ENCODE results near the gene HSD17B8.

HSD17B8 gene

GRCh38 chr6:33192671-33193602 is 11.5 kb upstream of the HSD17B8 start:
- no peak for DNase-seq

- no peak for DNase-seq
Measured at GRCh38 chr6:33193619-33194018, 10.8 kb upstream of the HSD17B8 start.

DNA sequence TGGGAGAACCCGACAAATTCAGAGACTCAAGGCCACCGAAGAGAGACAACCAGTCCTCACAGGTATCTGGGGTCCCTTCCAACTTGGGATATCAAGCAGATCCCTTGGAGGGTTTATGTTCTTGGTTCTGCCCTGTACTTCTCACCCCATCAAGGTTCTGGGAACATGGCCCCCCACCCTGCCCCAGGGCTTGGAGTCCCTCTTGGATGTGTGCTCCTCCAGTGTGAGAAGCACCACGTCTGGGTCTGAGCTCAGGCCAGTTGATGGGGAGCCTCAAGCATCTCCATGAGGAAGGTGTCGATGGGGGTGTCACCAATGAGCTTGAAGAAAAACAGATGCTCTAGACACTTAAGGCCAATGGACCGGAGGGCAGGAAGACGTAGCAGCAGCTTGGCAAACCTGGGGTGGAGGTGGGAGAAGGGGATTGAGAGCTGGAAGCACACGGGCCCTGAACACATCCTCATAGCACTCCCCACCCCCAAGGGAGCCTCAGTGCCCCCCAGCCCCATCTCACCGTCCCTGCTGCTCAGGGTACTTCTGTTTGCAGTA is 9.9 kb upstream of the HSD17B8 start:
- no peak for DNase-seq

GRCh38 chr6:33195304-33196165 is 8.9 kb upstream of the HSD17B8 start:
- DNase-seq, result no peak

DNA sequence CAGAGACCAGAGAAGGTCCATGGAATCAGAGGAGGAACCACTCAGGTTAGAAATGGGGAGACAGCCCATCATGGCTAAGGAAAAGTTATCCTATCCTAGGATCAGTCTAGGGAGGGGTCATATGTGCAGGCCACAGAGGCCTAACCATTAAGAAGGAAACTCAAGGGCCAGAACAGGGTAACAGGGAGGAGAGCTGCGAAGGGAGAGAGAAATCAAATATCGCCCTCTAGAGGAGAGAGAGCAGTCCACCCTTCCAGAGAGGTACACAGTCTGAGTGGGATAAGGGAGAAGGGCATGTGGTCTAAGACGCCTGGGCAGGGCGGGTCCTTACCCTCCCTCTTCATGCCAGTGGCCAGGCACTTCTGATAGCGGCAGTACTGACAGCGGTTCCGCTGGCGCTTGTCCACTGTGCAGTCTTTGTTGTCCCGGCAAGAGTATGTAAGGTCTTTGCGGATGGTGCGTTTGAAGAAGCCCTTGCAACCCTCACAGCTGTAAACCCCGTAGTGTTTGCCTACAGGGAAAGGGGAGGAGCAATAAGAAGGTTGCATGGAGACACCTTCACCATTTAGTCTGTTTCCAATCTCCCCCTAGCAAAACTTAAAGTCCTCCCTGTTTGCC is 6.9 kb upstream of the HSD17B8 start:
- DNase-seq, result peak; percentile 44

DNA sequence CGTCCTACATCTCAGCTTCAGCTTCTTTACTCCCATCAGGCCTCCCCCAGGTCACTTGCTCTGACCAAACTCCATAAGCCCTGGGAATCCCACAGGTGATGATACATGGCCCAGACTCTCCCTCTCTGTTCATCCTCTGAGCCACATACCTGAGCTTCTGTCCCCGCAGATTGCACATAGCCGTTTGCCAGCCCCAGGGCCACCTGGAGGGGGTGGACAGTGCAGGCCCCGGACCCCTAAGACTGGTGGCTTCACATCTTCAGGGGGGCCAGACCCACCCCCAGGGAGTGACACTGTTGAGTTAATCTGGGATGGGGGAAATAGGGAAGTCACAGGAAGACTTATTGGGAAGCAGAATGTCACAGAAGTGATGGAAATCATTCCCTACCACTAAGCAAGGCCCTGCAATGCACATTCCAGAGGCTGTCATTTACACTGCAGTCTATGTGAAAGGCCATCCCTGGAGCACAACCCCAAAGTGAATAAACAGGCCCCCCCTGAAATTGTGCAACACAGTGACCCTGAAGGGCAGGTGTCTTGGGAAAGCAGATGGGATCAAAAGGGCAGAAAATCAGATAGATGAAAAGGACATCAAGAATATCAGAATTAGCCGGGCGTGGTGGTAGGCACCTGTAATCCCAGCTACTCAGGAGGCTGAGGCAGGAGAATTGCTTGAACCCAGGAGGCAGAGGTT is 6.1 kb upstream of the HSD17B8 start:
- no peak for DNase-seq

- no peak for DNase-seq
Measured at GRCh38 chr6:33198853-33199436, 5.5 kb upstream of the HSD17B8 start.

GRCh38 chr6:33199687-33200218 is 4.7 kb upstream of the HSD17B8 start:
- DNase-seq, result no peak

DNA sequence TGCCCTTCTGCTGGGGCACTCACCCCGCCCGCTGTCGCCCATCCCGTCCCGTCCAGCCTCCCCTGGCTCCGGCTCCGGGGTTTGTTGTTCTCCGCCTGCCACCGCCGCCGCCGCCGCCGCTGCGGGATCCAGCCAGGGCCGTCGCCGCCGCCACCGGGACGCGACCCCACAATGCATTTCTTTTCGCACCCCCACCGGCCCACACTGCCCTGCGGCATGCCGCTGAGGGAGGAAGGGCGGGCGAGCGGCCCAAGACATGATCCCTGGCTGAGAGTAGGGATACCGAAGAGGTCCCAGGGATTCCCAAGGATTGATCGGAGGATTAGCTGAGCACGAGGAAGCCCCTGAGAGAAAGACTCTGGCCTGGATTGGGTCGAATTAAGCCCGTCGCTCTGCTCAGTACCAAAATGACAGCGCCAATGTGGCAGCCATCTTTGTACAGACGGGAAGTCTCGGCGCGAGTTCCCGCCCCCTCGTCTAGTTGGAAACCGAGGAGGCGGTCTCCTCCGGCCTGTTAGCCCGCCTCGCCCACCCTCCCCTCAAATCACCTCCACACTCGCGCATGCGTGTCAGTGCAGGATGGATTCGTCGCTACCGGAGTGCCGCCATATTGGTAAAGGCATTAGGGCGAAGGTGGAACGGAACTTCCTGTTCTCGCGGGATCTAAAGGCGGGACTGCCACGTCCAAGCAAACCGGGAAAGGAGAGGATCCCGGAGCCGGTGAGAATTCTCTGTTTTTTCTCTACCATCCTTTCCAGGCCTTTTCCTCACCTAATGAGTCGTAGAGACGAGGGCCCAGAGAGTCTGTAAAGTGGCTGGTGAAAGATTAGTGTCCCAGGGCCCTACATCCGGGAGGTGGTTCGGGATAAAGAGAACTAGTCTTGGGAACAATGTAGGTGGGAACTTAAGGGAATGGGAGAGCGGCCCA is 4.0 kb upstream of the HSD17B8 start, which contains the start of the genes RXRB and SLC39A7:
RXRB (minus strand) TSS at position 447 of the 928 bp plus-strand sequence; CDS start at position 258, 189 bp downstream.
SLC39A7 (plus strand) TSS at position 649 of the 928 bp plus-strand sequence. CDS start 379 bp downstream, outside the sequence.
- DNase-seq, result peak; percentile 96

GRCh38 chr6:33201147-33201545 is 3.3 kb upstream of the HSD17B8 start:
- DNase-seq, result no peak

- DNase-seq, result no peak
Measured at GRCh38 chr6:33201935-33202334, 2.5 kb upstream of the HSD17B8 start.

GRCh38 chr6:33202799-33203198 is 1.7 kb upstream of the HSD17B8 start:
- no peak for DNase-seq

DNA sequence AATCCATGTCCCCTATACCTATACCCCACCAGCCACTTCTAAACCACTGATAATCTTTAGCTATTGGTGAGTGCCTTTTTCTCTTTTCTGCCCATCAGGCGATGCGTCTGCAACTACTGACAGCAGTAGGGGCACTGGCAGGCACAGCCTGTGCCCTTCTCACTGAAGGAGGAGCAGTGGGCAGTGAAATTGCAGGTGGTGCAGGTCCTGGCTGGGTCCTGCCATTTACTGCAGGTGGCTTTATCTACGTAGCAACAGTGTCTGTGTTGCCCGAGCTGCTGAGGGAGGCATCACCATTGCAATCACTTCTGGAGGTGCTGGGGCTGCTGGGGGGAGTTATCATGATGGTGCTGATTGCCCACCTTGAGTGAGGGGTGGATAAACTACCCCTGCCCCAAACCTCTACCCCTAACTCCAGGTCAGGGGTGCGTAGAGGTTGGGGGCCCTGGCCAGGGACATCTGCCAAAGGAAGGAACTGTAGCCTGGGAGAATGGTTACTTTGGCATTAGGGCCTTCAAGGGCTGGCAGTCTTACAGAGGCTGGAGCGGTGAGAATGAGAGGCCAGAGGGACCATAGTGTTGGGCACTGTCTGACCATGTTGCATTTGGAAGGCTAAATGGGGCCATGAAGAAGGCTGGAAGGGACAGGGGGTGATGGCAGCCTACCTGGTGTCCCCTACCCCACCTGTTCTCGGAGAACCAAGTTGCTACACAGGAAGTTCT is 851 bp upstream of the HSD17B8 start:
- DNase-seq, result no peak

DNA sequence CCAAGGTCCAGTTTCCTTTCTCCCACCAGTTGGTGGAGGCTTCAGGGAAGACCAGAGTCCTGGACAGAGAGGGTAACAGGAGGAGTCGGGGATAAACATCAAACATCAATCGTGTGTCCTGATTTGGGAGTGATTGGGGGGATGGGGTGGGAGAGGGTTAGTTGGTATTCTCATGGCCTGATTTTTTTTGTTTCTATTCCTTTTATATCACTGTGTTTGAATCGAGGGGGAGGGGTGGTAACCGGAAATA is 365 bp upstream of the HSD17B8 start:
- DNase-seq, result no peak

DNA sequence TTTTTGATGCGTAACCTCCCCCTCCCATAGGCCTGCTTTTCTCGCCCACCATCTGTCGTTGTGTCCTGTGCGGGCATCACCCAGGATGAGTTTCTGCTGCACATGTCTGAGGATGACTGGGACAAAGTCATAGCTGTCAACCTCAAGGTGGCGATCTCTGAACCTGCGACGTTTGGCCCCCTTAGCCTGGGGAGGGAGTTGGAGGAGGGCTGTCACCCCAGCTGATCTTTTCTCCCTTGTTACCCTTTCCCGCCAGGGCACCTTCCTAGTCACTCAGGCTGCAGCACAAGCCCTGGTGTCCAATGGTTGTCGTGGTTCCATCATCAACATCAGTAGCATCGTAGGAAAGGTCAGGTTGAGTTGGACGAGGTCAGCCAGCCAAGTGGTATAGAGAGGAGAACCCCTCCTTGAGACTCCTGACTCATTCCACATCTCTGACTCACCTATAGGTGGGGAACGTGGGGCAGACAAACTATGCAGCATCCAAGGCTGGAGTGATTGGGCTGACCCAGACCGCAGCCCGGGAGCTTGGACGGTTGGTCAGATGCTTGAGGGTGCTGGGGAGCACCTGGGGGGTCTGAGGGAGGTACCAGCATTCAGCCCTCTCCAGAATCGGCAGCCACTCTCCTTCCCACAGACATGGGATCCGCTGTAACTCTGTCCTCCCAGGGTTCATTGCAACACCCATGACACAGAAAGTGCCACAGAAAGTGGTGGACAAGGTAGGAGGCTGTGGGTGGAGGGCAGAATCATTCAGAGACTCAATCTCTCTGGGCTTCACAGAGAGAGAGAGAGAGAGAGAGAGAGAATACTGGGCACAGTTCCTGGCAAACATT is 954 bp downstream of the HSD17B8 start:
- no peak for DNase-seq

DNA sequence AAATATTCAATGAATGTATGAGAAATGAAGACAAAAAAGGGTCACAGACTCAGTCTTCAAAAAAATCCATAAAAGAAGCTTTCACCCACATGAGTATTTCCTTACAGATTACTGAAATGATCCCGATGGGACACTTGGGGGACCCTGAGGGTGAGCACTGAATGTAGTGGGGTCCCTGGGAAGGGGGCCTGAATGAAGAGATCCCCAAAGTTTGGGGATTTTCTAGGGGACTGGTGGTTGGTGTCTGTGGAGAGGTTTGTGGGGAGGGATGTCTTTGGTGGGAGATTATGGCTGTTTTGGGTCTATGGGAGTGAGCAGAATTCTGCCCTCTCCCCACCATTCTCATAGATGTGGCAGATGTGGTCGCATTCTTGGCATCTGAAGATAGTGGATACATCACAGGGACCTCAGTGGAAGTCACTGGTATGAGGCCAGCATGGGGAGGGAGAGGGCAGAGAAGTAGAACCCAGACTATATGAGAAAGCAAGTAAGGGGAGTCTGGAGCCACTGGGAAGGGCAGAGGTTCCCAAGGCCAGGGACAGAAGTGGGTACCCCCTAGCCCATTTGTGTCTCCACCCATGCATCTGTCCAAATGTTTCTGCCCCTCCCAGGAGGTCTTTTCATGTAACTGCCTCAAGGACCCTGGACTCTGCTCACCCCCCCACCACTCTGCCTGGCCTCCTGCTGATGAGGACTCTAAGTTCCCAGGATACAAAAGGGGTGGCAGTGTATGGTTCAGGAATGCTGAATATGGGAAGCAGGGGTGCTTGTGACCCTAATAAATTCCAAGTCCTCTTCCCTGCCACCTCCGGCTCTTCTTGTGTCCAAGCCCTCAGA is 1.8 kb downstream of the HSD17B8 start:
- no peak for DNase-seq

GRCh38 chr6:33206864-33207551 is 2.6 kb downstream of the HSD17B8 start:
- DNase-seq, result no peak
